Epithelial cell of proximal tubule (primary cell): ENCODE results near the gene AGO4. TPM values are rescaled to one million over a fixed set of nuclear protein-coding genes. Genes with fewer than 3 reads are reported as not detected.
"Not testable (repeated sequence)": the region's sequence is repeated elsewhere in the genome, so short reads cannot be mapped to it uniquely, and the experiment has no call there.

Experiments
- DNase-seq: peaks from one replicate; pipeline ENCODE4 v3.0.0-alpha.2; 2011; ENCODE audit warnings: low read depth
- H3K4me3 ChIP-seq: 2 replicates; pipeline ENCODE4 v1.5.1; 2011; ENCODE audit warnings: low read depth, mild to moderate bottlenecking, low read length
- CTCF ChIP-seq: conservative IDR thresholded peaks from 2 replicates; pipeline ENCODE4 v1.5.1; 2012; ENCODE audit warnings: low read depth, mild to moderate bottlenecking, low read length
- total RNA-seq: library from RNA; depleted of rRNA; stranded (reverse); fragments of >200 nt; gene quantifications from 2 replicates; pipeline ENCODE4 v1.2.3, GENCODE V29; 2015

AGO4 gene
- total RNA-seq, 1 donor from 2014 or later = 5.9 TPM

GRCh38 chr1:35864813-35865212 lies 57.0 kb downstream of the AGO4 start:
- no peak overlapping the region for H3K4me3 ChIP-seq
- no peak for TF ChIP-seq CTCF
- DNase-seq = no peak

- no peak overlapping the region for H3K4me3 ChIP-seq
- no peak for TF ChIP-seq CTCF
These were observed 59.2 kb downstream of the AGO4 start for GRCh38 chr1:35866991-35867390.

GRCh38 chr1:35869245-35869950 lies 61.6 kb downstream of the AGO4 start:
- DNase-seq, H3K4me3 ChIP-seq: not testable (repeated sequence)

More at GRCh38 chr1:35866991-35867390, 59.2 kb downstream of the AGO4 start:
- no peak for DNase-seq

GRCh38 chr1:35870651-35871309 lies 63.0 kb downstream of the AGO4 start:
- no peak for TF ChIP-seq CTCF
- DNase-seq = no peak
- H3K4me3 ChIP-seq = no peak overlapping the region

GRCh38 chr1:35873243-35873750 lies 65.5 kb downstream of the AGO4 start:
- H3K4me3 ChIP-seq = no peak overlapping the region
- TF ChIP-seq CTCF = no peak
- DNase-seq = no peak

GRCh38 chr1:35874115-35874514 lies 66.3 kb downstream of the AGO4 start:
- H3K4me3 ChIP-seq, DNase-seq: not testable (repeated sequence)

- TF ChIP-seq CTCF = no peak
- no peak for DNase-seq
- H3K4me3 ChIP-seq = no peak overlapping the region
These were observed 69.2 kb downstream of the AGO4 start for GRCh38 chr1:35876988-35877387.

- DNase-seq = no peak
- no peak overlapping the region for H3K4me3 ChIP-seq
- no peak for TF ChIP-seq CTCF
These were observed 74.0 kb downstream of the AGO4 start for GRCh38 chr1:35881850-35882273.
